ENCODE data around the gene SLC35G4.
"Not testable (repeated sequence)": the region's sequence is repeated elsewhere in the genome, so short reads cannot be mapped to it uniquely, and the experiment has no call there.

GRCh38 chr18:11614981-11615380 is 5.6 kb downstream of the SLC35G4 start:
- TF ChIP-seq POLR2A, CTCF, POLR2AphosphoS5 (IDR thresholded peaks at IDR 0.05): not testable (repeated sequence)

Data from gastroesophageal sphincter (tissue), 3 donors.